CD4-positive, alpha-beta memory T cell (primary cell): ENCODE measurements around the gene BEND7. TPM values are rescaled to one million over a fixed set of nuclear protein-coding genes. Genes with fewer than 3 reads are reported as not detected.

ENCODE experiments used
- CTCF ChIA-PET: fragments of 350-600 bp; sonication (Branson Sonifier 250); formaldehyde crosslinking; loops from one replicate; lab custom pipeline; 2021; ENCODE audit warnings: inconsistent platforms; ENCODE audit not compliant: partially characterized antibody; lab: Charles Lee
- POLR2A ChIA-PET: fragments of 350-600 bp; sonication (Branson Sonifier 250); formaldehyde crosslinking; loops from one replicate; lab custom pipeline; 2021; ENCODE audit not compliant: partially characterized antibody; lab: Charles Lee
- DNase-seq, 5 donors: peaks; one replicate each; pipeline versions ENCODE4 v3.0.0 to v3.0.0-alpha.2; 2020 to 2022; ENCODE audit warnings: mixed read lengths in 1 of 5
- H3K27ac ChIP-seq: one replicate; pipeline ENCODE4 v1.7.0; 2013; ENCODE audit warnings: low read depth, low read length
- H3K27me3 ChIP-seq: 2 replicates; pipeline ENCODE4 v1.7.0; 2013; ENCODE audit warnings: mild to moderate bottlenecking, low read length, moderate library complexity; ENCODE audit not compliant: insufficient read depth
- H3K36me3 ChIP-seq: 2 replicates; pipeline ENCODE4 v1.7.0; 2013; ENCODE audit warnings: mild to moderate bottlenecking, low read length, moderate library complexity; ENCODE audit not compliant: insufficient read depth
- H3K4me1 ChIP-seq: 2 replicates; pipeline ENCODE4 v1.7.0; 2013; ENCODE audit warnings: mild to moderate bottlenecking, low read length, moderate library complexity; ENCODE audit not compliant: insufficient read depth
- H3K4me3 ChIP-seq, 2 donors: one replicate each; pipeline ENCODE4 v1.7.0; 2013; ENCODE audit warnings: low read length in 2 of 2, mild to moderate bottlenecking in 1 of 2
- H3K9me3 ChIP-seq, 2 donors: one replicate each; pipeline ENCODE4 v1.7.0; 2013; ENCODE audit warnings: low read length in 2 of 2, control low read depth in 1 of 2; ENCODE audit not compliant: control insufficient read depth in 1 of 2
- H3K27ac Mint-ChIP-seq, 7 donors: one replicate each; pipeline ENCODE4 v1.8.0; 2020 to 2021; ENCODE audit warnings: mixed read lengths in 7 of 7, mild to moderate bottlenecking in 6 of 7, inconsistent platforms in 3 of 7, moderate library complexity in 3 of 7
- H3K27me3 Mint-ChIP-seq, 2 donors: one replicate each; pipeline ENCODE4 v1.8.0; 2020 to 2021; ENCODE audit warnings: mixed read lengths in 2 of 2
- H3K36me3 Mint-ChIP-seq, 2 donors: one replicate each; pipeline ENCODE4 v1.8.0; 2020 to 2021; ENCODE audit warnings: mixed read lengths in 2 of 2, inconsistent platforms in 1 of 2, mild to moderate bottlenecking in 1 of 2
- H3K4me1 Mint-ChIP-seq, 4 donors: one replicate each; pipeline ENCODE4 v1.8.0; 2020 to 2021; ENCODE audit warnings: mixed read lengths in 4 of 4, mild to moderate bottlenecking in 1 of 4
- H3K4me3 Mint-ChIP-seq, 8 donors: one replicate each; pipeline ENCODE4 v1.8.0; 2020 to 2021; ENCODE audit warnings: mixed read lengths in 8 of 8, mild to moderate bottlenecking in 7 of 8, moderate library complexity in 6 of 8, inconsistent platforms in 3 of 8
- H3K9me3 Mint-ChIP-seq, 8 donors: one replicate each; pipeline ENCODE4 v1.8.0; 2020 to 2021; ENCODE audit warnings: mixed read lengths in 8 of 8, mild to moderate bottlenecking in 5 of 8, inconsistent platforms in 3 of 8, moderate library complexity in 1 of 8
- intact Hi-C: fragments of 100-400 bp; cut with micrococcal nuclease; formaldehyde crosslinking; loops from one replicate; pipeline ENCODE4 v1.15.1; 2023
- polyA plus RNA-seq, 2 donors: library from polyadenylated mRNA; unstranded; fragments of 300-500 nt; fragmentation: Illumina TruSeq; gene quantifications; one replicate each; pipeline ENCODE4 v1.2.3, GENCODE V29; 2021
- total RNA-seq, 2 experiments: library from RNA; stranded (reverse); gene quantifications; one replicate each; pipeline ENCODE4 v1.2.3, GENCODE V29; 2021

BEND7 gene
- total and polyA plus RNA-seq, 4 experiments from 2014 or later: not detected

GRCh38 chr10:13492493-13493180 is 36.2 kb downstream of the BEND7 start:
- Histone ChIP-seq H3K4me1 (no peaks in the 10 kb centered on the region), H3K4me3 (no peak overlapping the region), H3K27me3 (no peaks in the 10 kb centered on the region), H3K9me3 (no peaks in the 10 kb centered on the region), H3K27ac (no peak overlapping the region), H3K36me3 (no peaks in the 10 kb centered on the region)
- Mint-ChIP-seq H3K27ac (peak overlapping the region in 1 of 7 donors; percentile 11), H3K4me3 (no peak overlapping the region), H3K4me1 (no peaks in the 10 kb centered on the region), H3K9me3 (peaks cover 0 to 1% (median 0%) of the 10 kb centered on the region in 8 donors), H3K36me3 (no peaks in the 10 kb centered on the region), H3K27me3 (peaks cover 1 to 9% of the 10 kb centered on the region in 2 donors)
- no peak for DNase-seq
- POLR2A ChIA-PET: no interaction called here
- intact Hi-C loops: no loop called here
- CTCF ChIA-PET: no interaction called here

GRCh38 chr10:13491747-13492360 is 37.0 kb downstream of the BEND7 start:
- Histone ChIP-seq H3K27ac (no peak overlapping the region), H3K4me3 (no peak overlapping the region), H3K4me1 (no peaks in the 10 kb centered on the region), H3K9me3 (no peaks in the 10 kb centered on the region), H3K36me3 (no peaks in the 10 kb centered on the region), H3K27me3 (no peaks in the 10 kb centered on the region)
- intact Hi-C loops: no loop called here
- ChIA-PET CTCF (no interaction called here), POLR2A (no interaction called here)
- H3K27ac Mint-ChIP-seq: no peak overlapping the region
- no peak overlapping the region for H3K4me3 Mint-ChIP-seq
- H3K9me3 Mint-ChIP-seq: no peaks in the 10 kb centered on the region
- no peak for DNase-seq
- no peaks in the 10 kb centered on the region for H3K36me3 Mint-ChIP-seq
- peaks cover 1 to 11% of the 10 kb centered on the region in 2 donors for H3K27me3 Mint-ChIP-seq
- H3K4me1 Mint-ChIP-seq: no peaks in the 10 kb centered on the region

- DNase-seq: no peak
- peaks cover 4 to 8% of the 10 kb centered on the region in 2 donors for H3K27me3 Mint-ChIP-seq
- H3K4me3 Mint-ChIP-seq: peak overlapping the region in 1 of 8 donors; percentile 50
- ChIA-PET POLR2A (no interaction called here), CTCF (interaction anchor here (0.7 kb wide), 1 partner anchor 294 kb away, joined by 3 read pairs; no protein-coding TSS in a partner anchor)
- Histone ChIP-seq H3K4me3 (no peak overlapping the region), H3K36me3 (no peaks in the 10 kb centered on the region), H3K4me1 (no peaks in the 10 kb centered on the region), H3K27ac (no peak overlapping the region), H3K9me3 (no peaks in the 10 kb centered on the region), H3K27me3 (no peaks in the 10 kb centered on the region)
- H3K4me1 Mint-ChIP-seq: no peaks in the 10 kb centered on the region
- H3K9me3 Mint-ChIP-seq: no peaks in the 10 kb centered on the region
- intact Hi-C loops: no loop called here
- peak overlapping the region in 1 of 7 donors; percentile 5 for H3K27ac Mint-ChIP-seq
- H3K36me3 Mint-ChIP-seq: no peaks in the 10 kb centered on the region
Observed at GRCh38 chr10:13490503-13490902, 38.3 kb downstream of the BEND7 start.

GRCh38 chr10:13489035-13489599 is 39.7 kb downstream of the BEND7 start:
- intact Hi-C loops: no loop called here
- no peaks in the 10 kb centered on the region for H3K9me3 ChIP-seq
- no peak overlapping the region for H3K27ac Mint-ChIP-seq
- H3K27me3 ChIP-seq: no peaks in the 10 kb centered on the region
- POLR2A ChIA-PET: no interaction called here
- DNase-seq: no peak
- H3K27ac ChIP-seq: no peak overlapping the region
- H3K4me1 ChIP-seq: no peaks in the 10 kb centered on the region
- no peak overlapping the region for H3K4me3 ChIP-seq
- no peak overlapping the region for H3K4me3 Mint-ChIP-seq
- no peaks in the 10 kb centered on the region for H3K9me3 Mint-ChIP-seq
- no peaks in the 10 kb centered on the region for H3K36me3 ChIP-seq
- CTCF ChIA-PET: interaction anchor here (0.8 kb wide), 1 partner anchor 9 kb away, joined by 4 read pairs; no protein-coding TSS in a partner anchor
- peaks cover 0 to under 1% (median 0%) of the 10 kb centered on the region in 4 donors for H3K4me1 Mint-ChIP-seq
- H3K27me3 Mint-ChIP-seq: peaks cover 8 to 11% of the 10 kb centered on the region in 2 donors
- H3K36me3 Mint-ChIP-seq: no peaks in the 10 kb centered on the region

GRCh38 chr10:13485623-13486022 is 43.2 kb downstream of the BEND7 start:
- H3K4me3 ChIP-seq: no peak overlapping the region

GRCh38 chr10:13483951-13484350 is 44.9 kb downstream of the BEND7 start:
- POLR2A ChIA-PET: no interaction called here
- CTCF ChIA-PET: interaction anchor here (1.0 kb wide), 1 partner anchor 8 kb away, joined by 3 read pairs; no protein-coding TSS in a partner anchor
- H3K4me1 ChIP-seq: no peaks in the 10 kb centered on the region
- H3K27ac ChIP-seq: no peak overlapping the region
- no peaks in the 10 kb centered on the region for H3K9me3 ChIP-seq
- Mint-ChIP-seq H3K27me3 (peaks cover 18 to 20% of the 10 kb centered on the region in 2 donors), H3K27ac (no peak overlapping the region), H3K4me1 (peaks cover 0 to 5% (median 4%) of the 10 kb centered on the region in 4 donors), H3K9me3 (no peaks in the 10 kb centered on the region), H3K36me3 (no peaks in the 10 kb centered on the region), H3K4me3 (no peak overlapping the region)
- no peak for DNase-seq
- intact Hi-C loops: no loop called here
- no peak overlapping the region for H3K4me3 ChIP-seq
- H3K27me3 ChIP-seq: no peaks in the 10 kb centered on the region
- no peaks in the 10 kb centered on the region for H3K36me3 ChIP-seq

More at GRCh38 chr10:13485623-13486022, 43.2 kb downstream of the BEND7 start:
- ChIA-PET CTCF (no interaction called here), POLR2A (no interaction called here)
- no peaks in the 10 kb centered on the region for H3K9me3 ChIP-seq
- no peak overlapping the region for H3K4me3 Mint-ChIP-seq
- no peak for DNase-seq
- no peaks in the 10 kb centered on the region for H3K36me3 ChIP-seq
- H3K9me3 Mint-ChIP-seq: no peaks in the 10 kb centered on the region
- H3K27ac ChIP-seq: no peak overlapping the region
- H3K4me1 ChIP-seq: no peaks in the 10 kb centered on the region
- H3K27ac Mint-ChIP-seq: no peak overlapping the region
- H3K27me3 Mint-ChIP-seq: peaks cover 16 to 22% of the 10 kb centered on the region in 2 donors
- no peaks in the 10 kb centered on the region for H3K36me3 Mint-ChIP-seq
- H3K27me3 ChIP-seq: no peaks in the 10 kb centered on the region
- intact Hi-C loops: no loop called here
- H3K4me1 Mint-ChIP-seq: peaks cover 0 to 5% (median 4%) of the 10 kb centered on the region in 4 donors

- H3K9me3 Mint-ChIP-seq: no peaks in the 10 kb centered on the region
- POLR2A ChIA-PET: no interaction called here
- Histone ChIP-seq H3K36me3 (no peaks in the 10 kb centered on the region), H3K27ac (no peak overlapping the region), H3K4me3 (no peak overlapping the region), H3K27me3 (no peaks in the 10 kb centered on the region), H3K4me1 (no peaks in the 10 kb centered on the region), H3K9me3 (no peaks in the 10 kb centered on the region)
- intact Hi-C loops: no loop called here
- H3K4me3 Mint-ChIP-seq: no peak overlapping the region
- H3K4me1 Mint-ChIP-seq: peaks cover 0 to 5% (median 4%) of the 10 kb centered on the region in 4 donors
- CTCF ChIA-PET: no interaction called here
- DNase-seq: no peak
- no peak overlapping the region for H3K27ac Mint-ChIP-seq
- H3K27me3 Mint-ChIP-seq: peaks cover 18 to 20% of the 10 kb centered on the region in 2 donors
- no peaks in the 10 kb centered on the region for H3K36me3 Mint-ChIP-seq
Observed at GRCh38 chr10:13483073-13483472, 45.7 kb downstream of the BEND7 start.
